ENCODE results near the gene ZNHIT3.
"Not testable (repeated sequence)": the region's sequence is repeated elsewhere in the genome, so short reads cannot be mapped to it uniquely, and the experiment has no call there.

- not testable (repeated sequence) for TF ChIP-seq CTCF (conservative IDR thresholded peaks at IDR 0.05; ENCODE audit: low read length); EZH2phosphoT487 (IDR thresholded peaks at IDR 0.05; ENCODE audit: borderline replicate concordance)
Observed at GRCh38 chr17:36508439-36508838, 22.0 kb downstream of the ZNHIT3 start.
